Stimulated activated naive CD8-positive, alpha-beta T cell treated with anti-CD3 and anti-CD28 coated beads, Interleukin-15, Interleukin-2, amounts not matched to agents 100 U/mL and 50 U/mL, for 24 hours (primary cell): ENCODE data around the gene GJA1.

ENCODE experiments used
- ATAC-seq: fragments of 150-1000 bp; cut with Tn5 transposase; one replicate; pipeline ENCODE4 v1.10.0; 2021
- DNase-seq: peaks from one replicate; pipeline ENCODE4 v3.0.0; 2021

GJA1 gene

GRCh38 chr6:121482751-121483150, 47.3 kb downstream of the GJA1 start:
- no peak for ATAC-seq
- no peak for DNase-seq

GRCh38 chr6:121485359-121485811, 49.9 kb downstream of the GJA1 start:
- ATAC-seq (no peak), DNase-seq (no peak)

DNA sequence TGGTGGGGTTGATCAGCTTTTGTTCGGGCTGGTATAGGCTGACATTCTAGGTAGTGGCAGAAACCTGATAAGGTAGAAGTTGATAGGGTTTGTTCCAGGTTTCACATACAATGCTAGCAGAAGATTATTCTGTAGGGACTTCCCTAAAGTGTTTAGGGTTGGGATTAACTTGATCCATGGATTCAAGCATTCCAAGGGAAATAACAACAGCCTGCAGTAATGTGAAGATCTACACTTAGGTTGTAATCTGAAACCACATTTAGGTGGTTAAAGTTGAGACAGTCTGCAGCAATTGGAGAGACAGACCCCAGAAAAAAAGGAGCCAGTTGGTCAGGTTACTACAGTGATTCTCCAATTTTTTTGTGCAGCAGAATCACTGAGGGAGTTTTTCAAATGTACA, 56.1 kb downstream of the GJA1 start:
- DNase-seq (no peak), ATAC-seq (no peak)

DNA sequence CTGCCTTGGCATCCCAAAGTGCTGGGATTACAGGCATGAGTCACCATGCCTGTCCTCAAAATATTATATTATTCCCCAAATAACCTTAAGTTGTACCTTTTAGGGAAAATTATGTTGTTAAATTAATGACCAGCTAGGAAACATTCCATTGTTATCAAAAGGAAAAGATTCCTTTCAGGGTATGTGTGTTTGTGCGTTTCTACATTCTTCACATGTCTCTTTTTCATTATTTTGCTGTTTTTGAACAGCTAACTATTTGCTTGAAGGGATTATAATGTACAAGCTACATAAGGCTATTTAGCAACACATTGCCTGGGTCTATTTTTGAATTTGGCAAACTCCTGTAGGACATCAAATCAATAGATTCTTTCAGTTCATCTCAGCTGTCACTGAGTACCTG, 57.1 kb downstream of the GJA1 start:
- DNase-seq (no peak), ATAC-seq (no peak)

DNA sequence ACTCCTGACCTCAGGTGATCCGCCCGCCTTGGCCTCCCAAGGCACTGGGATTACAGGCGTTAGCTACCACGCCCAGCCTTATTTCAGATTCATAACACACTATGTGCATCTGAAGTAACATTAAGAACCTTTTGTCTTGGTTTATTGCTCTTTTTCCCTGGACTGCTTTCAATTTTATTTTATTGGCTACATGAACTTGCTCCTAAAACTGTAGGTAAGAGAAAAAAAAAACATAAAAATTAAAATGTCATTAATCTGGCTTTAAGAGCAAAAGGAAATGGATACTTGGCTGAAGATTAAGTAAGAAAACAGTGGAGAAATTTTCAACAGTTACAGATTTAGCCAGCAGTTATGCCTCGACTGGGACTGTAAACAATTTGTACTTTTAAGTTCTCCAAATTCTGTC, 62.5 kb downstream of the GJA1 start:
- ATAC-seq (no peak), DNase-seq (no peak)

DNA sequence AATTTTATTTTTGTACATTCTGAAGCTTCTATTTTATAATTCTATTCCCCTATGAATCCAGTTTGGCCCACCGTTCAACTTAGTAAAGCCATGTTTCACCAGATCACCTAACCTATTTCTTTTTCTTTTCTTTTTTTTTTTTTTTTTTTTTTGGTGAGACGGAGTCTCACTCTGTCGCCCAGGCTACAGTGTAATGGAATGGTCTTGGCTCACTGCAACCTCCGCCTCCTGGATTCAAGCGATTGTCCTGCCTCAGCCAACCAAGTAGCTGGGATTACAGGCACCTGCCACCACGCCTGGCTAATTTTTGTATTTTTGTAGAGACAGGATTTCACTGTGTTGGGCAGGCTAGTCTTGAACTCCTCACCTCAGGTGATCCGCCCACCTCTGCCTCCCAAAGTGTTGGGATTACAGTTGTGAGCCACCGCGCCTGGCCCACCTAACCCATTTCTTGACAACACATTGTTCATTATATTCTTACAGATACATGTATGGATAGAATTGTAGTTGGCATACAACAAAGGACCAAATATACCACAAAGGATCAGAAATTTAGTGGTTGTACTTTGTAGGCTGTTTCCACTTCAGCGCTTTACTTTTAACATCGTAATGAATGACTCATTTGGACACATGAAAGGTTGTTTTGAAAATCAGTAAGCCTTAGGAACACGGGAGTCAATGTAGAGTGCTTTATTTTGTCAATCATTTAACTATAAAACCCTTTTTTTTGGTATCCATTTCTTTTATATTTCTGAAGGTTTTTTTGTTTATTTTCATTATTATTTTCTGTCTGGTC, 63.2 kb downstream of the GJA1 start:
- no peak for DNase-seq
- ATAC-seq: no peak
